Gastroesophageal sphincter (tissue), 3 donors: ENCODE data around the gene EHD3.

Experiments
- CTCF ChIP-seq, 4 experiments: fragments of 200-600 bp in 2 of 4; fragments of 450-650 bp in 2 of 4; sonication (generic) in 1 of 4; IDR thresholded peaks; one replicate each; pipeline ENCODE4 v1.5.1; 2017 to 2019; ENCODE audit warnings: antibody characterized with exemption in 4 of 4, mild to moderate bottlenecking in 2 of 4, moderate library complexity in 2 of 4
- EP300 ChIP-seq: sonication (generic); formaldehyde crosslinking; IDR thresholded peaks from one replicate; pipeline ENCODE4 v1.6.1; 2017; ENCODE audit warnings: antibody characterized with exemption, mild to moderate bottlenecking
- POLR2A ChIP-seq, 2 donors: fragments of 450-650 bp; IDR thresholded peaks; one replicate each; pipeline ENCODE4 v1.6.1; 2017; ENCODE audit warnings: antibody characterized with exemption in 2 of 2, mild to moderate bottlenecking in 2 of 2, moderate library complexity in 1 of 2
- POLR2AphosphoS5 ChIP-seq: sonication (generic); formaldehyde crosslinking; IDR thresholded peaks from one replicate; pipeline ENCODE4 v1.6.1; 2017; ENCODE audit warnings: antibody characterized with exemption

DNA sequence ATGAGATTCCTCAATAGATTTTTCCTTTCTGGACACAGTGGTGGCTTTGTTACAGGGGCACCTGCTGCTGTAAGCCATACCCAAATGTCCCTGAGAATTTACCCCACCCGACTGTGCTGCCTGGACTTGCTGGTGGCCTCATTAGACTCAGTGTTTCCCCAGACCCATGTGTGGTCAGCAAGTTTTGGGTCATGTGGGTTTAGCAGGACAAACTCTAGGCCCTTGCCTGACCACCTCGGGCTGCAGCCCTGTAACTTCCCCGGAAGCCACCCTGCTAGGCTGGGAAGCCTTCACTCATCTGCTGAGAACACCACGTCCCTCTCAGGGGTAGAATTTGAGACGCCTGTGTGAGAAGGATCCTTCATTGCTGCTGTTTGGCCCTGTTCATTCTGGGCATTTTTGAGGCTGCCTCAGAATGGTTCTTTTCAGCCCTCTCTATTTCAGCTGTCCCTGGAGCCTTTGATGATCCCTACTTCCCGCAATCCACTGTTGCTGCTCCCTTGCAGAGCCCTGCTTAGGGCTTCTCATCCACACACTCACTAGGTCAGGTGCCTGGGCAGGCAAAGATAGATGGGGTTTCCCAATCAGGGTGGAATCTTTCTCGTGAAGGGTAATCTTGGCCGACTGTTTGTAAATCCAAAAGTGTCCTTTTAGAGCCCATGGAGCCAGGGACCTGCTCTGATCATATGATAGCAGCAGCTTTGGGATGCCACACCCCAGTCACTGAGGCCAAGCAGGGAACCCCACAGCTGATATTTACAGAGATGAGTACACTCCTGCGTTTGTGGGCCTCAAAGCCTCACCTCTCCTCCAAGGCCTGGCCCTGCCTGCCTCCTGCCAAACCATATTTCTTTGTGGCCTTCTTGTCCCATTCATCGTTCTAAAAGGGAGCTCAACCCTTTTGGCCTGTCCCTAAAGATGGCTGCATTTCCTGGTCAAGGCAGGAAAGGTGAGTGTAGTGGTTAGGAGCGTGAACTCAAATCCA, 6.7 kb downstream of the EHD3 start:
- TF ChIP-seq CTCF (IDR thresholded peaks at IDR 0.05), result no peak
- TF ChIP-seq EP300, result no peak
- TF ChIP-seq POLR2A (IDR thresholded peaks at IDR 0.05), result no peak
- TF ChIP-seq POLR2AphosphoS5, result no peak
